Stimulated activated naive CD8-positive, alpha-beta T cell treated with anti-CD3 and anti-CD28 coated beads, Interleukin-15, amount 100 ng/mL, for 72 hours (primary cell): ENCODE data around the gene FHOD1.

Source experiments
- ATAC-seq: fragments of 150-1000 bp; cut with Tn5 transposase; 2 replicates; pipeline ENCODE4 v1.10.0; 2021; ENCODE audit warnings: mild to moderate bottlenecking, moderate library complexity
- DNase-seq, 2 donors: peaks; one replicate each; pipeline ENCODE4 v3.0.0; 2021 to 2022
- H3K27ac Mint-ChIP-seq, 2 donors: one replicate each; pipeline ENCODE4 v1.8.0; 2022; ENCODE audit warnings: mild to moderate bottlenecking in 2 of 2, mixed read lengths in 2 of 2, moderate library complexity in 2 of 2
- H3K27me3 Mint-ChIP-seq: one replicate; pipeline ENCODE4 v1.8.0; 2022; ENCODE audit warnings: mixed read lengths
- H3K4me1 Mint-ChIP-seq: one replicate; pipeline ENCODE4 v1.8.0; 2022; ENCODE audit warnings: mild to moderate bottlenecking, mixed read lengths
- H3K4me3 Mint-ChIP-seq, 2 donors: one replicate each; pipeline ENCODE4 v1.8.0; 2022; ENCODE audit warnings: mild to moderate bottlenecking in 2 of 2, mixed read lengths in 2 of 2, moderate library complexity in 1 of 2
- H3K9me3 Mint-ChIP-seq, 2 donors: one replicate each; pipeline ENCODE4 v1.8.0; 2022; ENCODE audit warnings: mixed read lengths in 2 of 2

Gene FHOD1

DNA sequence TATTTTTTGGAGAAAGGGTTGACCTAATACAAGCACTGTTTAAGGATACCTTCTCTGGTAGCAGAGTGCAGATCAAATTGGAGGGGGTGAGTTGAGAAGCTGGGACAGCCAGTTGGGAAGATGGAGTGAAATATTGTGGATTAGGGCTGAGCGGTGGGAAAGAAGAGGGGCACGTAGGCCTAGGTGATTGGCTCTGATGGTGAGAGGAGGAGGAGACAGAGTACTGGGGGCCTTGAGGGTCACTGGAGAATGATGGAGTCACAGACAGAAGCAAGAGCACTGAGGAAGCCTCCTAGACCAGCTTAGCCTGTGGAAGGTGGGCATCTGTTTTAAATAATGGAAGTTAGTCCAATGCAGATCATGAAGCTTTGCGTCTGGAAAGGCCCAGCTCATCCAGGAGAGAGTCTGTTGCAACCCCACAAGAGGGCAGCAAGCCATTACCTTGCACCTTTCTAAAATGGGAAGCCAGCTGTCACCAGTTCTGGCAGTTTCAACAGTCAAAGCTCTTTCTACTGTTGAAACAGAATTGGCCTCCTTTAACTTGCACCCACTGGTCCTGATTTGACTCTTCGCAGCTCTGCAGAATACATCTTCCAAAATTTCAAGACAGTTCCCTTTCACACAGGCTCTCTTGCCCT is 13.3 kb upstream of the FHOD1 start:
- DNase-seq = no peak
- peak; percentile 77 for ATAC-seq
- H3K9me3 Mint-ChIP-seq = no peaks in the 10 kb centered on the region
- peaks cover 17% of the 10 kb centered on the region for H3K27me3 Mint-ChIP-seq
- no peak overlapping the region for H3K27ac Mint-ChIP-seq
- no peaks in the 10 kb centered on the region for H3K4me1 Mint-ChIP-seq
- H3K4me3 Mint-ChIP-seq = no peak overlapping the region

DNA sequence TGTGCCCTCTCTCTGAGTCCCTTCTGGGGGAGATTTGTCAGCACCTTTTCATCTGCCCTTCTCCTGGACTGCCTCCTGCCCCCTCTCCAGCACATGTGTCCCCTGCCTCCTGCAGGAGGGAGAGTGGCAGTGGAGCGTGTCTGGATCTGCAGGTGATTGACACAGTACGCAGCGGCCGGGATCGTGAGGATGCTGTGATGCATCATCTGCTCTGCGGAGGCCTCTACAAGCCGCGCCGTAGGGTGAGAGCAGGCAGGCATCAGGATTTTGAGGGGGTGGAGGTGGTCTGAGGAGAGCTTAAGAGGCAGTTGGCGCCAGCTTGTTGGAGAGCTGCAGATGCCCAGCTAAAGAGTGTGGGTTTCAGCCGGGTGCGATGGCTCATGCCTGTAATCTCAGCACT is 12.4 kb upstream of the FHOD1 start:
- H3K27ac Mint-ChIP-seq = no peak overlapping the region
- H3K9me3 Mint-ChIP-seq = no peaks in the 10 kb centered on the region
- no peak overlapping the region for H3K4me3 Mint-ChIP-seq
- H3K27me3 Mint-ChIP-seq = peaks cover 17% of the 10 kb centered on the region
- ATAC-seq (no peak), DNase-seq (no peak)
- no peaks in the 10 kb centered on the region for H3K4me1 Mint-ChIP-seq

DNA sequence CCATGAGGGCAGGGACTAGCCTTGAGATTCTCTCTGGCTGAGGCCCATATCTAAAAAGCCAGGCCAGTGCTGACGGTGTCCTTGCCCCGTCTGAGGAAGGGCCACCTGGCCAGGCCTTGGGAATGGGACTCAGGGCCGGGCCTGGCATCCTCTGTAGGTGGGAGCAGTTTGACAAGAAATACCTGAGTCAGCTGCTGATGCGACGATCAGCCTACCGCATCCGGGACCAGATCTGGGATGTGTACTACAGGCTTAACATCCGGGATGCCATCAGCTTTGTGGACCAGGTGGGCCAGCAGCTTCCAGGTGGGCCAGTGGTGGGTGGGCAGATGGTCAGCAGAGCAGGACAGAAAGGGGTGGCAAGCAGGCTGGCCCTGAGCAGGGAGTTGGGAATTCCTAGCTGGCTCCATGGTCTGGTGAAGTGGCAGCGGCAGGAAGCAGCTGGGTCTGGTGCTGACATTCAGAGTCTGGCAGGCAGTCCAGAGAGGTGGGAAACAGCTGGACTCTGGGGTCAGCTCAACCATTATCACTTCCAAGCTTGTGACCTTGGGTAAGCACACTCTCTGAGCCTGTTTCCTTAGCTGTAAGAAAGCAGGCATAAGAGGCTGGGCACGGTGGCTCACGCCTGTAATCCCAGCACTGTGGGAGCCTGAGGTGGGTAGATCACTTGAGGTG is 11.0 kb upstream of the FHOD1 start:
- H3K27ac Mint-ChIP-seq = no peak overlapping the region
- peaks cover 9% of the 10 kb centered on the region for H3K27me3 Mint-ChIP-seq
- ATAC-seq (no peak), DNase-seq (no peak)
- H3K4me3 Mint-ChIP-seq = no peak overlapping the region
- no peaks in the 10 kb centered on the region for H3K4me1 Mint-ChIP-seq
- no peaks in the 10 kb centered on the region for H3K9me3 Mint-ChIP-seq

DNA sequence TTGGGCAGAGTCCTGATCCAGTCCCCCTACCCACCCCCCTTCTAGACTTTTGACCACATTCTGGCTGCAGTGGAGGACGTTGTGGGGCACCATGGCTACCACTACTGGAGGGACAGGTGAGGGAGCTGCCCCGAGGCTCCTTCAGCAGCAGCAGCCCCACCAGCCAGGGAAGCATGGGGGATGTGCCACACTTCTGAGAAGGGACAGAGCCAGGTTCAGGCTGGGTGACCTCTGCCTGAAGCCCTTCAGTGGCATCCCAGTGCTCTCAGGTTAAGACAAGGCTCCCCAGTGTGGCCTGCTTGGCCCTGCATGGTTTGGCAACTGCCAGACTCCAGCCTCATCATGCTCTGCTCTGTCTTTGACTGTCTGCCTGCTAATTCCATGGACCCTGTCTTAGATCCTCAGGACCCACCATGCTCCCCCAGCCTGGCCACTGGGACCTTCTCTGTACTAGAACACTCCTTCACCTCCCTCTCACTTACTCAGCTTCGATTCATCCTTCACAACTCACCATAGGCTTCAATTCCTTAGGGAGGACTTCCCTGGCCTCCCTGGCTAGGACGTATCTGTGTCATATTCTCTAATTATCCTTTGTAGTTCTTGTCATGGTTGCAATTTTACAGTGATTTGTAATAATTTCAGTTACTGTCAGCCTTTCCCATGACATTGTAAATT is 10.3 kb upstream of the FHOD1 start:
- Mint-ChIP-seq H3K27me3 (peaks cover 2% of the 10 kb centered on the region), H3K27ac (no peak overlapping the region), H3K4me3 (no peak overlapping the region), H3K9me3 (no peaks in the 10 kb centered on the region), H3K4me1 (no peaks in the 10 kb centered on the region)
- no peak for ATAC-seq
- no peak for DNase-seq

DNA sequence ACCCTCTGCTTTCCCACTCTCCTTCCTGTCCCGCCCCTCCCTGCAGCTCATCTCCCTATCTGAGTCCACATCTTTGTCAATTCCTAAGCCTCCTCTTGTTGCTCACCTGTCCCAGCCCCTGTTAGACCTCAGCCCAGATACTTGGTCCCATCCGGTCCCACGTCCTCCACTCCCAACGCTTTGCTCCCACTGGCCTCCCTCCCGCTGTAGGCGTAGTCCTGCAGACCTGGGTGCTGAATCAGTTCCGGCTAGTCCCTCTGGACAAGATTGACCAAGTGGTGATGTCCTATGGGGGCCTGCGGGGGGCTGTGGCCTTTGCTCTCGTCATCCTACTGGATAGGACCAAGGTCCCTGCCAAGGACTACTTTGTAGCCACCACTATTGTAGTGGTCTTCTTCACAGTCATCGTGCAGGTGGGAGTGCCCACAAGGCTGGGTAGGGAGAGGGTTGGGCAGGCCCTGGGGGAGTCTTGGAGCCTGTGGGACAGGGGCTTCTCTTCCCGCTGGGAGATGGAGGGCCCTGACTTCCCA is 9.5 kb upstream of the FHOD1 start:
- Mint-ChIP-seq H3K4me3 (no peak overlapping the region), H3K27ac (no peak overlapping the region), H3K9me3 (no peaks in the 10 kb centered on the region), H3K27me3 (no peaks in the 10 kb centered on the region), H3K4me1 (no peaks in the 10 kb centered on the region)
- ATAC-seq (no peak), DNase-seq (no peak)

DNA sequence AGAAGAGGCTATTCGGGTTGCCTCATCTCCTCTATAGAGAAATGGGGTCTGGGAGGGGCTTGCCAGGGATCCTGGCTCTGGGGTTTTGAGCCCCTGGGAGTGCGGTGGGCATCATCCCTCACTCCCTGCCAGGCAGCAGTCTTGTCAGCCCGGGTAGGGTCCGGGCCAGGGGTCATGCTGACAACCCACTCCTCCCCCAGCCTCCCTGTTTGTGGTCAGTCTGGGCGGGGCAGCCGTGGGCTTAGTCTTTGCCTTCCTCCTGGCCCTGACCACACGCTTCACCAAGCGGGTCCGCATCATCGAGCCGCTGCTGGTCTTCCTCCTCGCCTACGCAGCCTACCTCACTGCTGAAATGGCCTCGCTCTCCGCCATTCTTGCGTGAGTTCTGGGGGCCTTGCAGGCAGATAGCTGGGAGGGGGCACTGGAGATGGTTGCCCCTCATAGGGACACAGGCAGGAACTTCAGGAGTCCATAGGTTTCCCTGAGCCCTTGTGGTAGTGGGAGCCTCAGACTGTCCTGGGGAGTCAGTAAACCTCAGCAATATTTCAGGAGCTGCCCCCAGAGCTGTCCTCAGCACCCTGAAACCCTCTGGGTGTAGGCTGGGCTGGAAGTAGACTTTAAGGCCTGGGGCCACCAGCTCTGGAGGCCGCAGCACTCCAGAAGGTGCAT is 8.4 kb upstream of the FHOD1 start:
- no peaks in the 10 kb centered on the region for H3K4me1 Mint-ChIP-seq
- no peak for ATAC-seq

DNA sequence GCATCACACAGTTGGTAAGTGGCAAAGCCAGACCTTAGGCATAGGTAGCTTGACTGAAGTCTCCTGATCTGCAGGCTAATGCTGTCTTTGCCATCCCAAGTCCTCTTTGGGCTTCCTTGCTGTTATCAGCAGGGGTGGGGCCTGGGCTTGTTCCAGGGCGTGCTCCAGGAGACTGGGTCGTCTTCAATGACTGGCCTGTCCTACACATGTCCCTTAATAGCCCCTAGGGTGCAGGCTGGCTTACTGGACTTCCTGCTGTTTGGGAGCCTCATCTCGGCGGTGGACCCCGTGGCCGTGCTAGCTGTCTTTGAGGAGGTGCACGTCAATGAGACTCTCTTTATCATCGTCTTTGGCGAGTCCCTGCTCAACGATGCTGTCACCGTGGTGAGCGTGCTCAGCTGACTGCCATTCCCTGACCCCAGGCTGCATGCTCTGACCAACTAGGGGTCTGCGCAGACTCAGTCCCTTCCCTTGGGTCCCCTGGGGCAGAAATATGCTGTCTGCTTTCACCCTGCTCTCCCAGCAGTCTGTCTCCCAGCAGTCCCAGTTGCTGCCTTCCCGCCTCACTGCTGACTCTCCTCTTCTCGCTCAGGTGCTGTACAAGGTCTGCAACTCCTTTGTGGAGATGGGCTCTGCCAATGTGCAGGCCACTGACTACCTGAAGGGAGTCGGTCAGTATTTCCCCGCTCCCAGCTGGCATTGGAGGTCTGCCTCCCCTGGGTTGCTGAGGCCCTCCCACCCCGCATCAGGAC is 7.7 kb upstream of the FHOD1 start:
- Mint-ChIP-seq H3K27me3 (no peaks in the 10 kb centered on the region), H3K4me1 (peaks cover 4% of the 10 kb centered on the region), H3K27ac (no peak overlapping the region), H3K4me3 (no peak overlapping the region), H3K9me3 (no peaks in the 10 kb centered on the region)
- no peak for DNase-seq
- no peak for ATAC-seq

More for the DNA sequence above, 8.4 kb upstream of the FHOD1 start:
- Mint-ChIP-seq H3K4me3 (no peak overlapping the region), H3K9me3 (no peaks in the 10 kb centered on the region), H3K27ac (no peak overlapping the region), H3K27me3 (no peaks in the 10 kb centered on the region)
- DNase-seq = no peak

DNA sequence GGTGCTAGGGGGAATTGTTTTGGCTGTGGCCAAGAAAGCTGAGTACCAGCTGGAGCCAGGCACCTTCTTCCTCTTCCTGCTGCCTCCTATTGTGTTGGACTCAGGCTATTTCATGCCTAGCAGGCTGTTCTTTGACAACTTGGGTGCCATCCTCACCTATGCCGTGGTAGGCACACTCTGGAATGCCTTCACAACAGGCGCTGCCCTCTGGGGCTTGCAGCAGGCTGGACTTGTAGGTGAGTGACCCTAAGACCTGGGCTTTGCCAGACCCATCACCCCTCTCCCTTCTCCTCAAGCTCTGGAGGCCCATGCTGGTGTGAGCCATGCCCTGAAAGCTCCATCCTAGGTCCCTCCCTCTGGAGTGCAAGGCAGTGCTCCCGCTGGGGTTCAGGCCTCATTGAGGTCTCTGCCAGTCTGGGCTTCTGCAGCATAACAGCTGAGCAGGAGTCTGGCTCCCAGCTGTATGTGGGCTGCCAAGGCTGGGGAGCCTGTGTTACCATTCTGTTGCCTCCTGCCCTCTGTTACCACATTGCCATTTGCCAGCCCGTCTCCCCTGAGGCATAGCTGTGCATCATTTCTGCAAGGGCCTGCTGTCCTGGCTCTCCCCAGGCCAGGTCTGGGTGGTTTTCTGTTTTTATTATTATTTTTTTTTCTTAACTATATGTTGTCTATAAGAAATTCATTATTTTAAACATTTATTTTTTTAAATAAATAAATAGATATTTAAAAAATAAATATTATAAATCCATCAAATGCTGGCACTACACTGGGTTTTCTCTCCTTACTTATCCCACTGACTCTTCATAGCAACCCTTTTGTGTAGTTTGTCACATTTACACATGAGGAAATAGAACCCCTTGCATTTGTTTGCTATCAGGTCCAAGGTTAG is 5.6 kb upstream of the FHOD1 start:
- Mint-ChIP-seq H3K4me1 (peaks cover 24% of the 10 kb centered on the region), H3K4me3 (no peak overlapping the region), H3K9me3 (no peaks in the 10 kb centered on the region), H3K27ac (no peak overlapping the region), H3K27me3 (peaks cover 9% of the 10 kb centered on the region)
- no peak for ATAC-seq
- DNase-seq = no peak

DNA sequence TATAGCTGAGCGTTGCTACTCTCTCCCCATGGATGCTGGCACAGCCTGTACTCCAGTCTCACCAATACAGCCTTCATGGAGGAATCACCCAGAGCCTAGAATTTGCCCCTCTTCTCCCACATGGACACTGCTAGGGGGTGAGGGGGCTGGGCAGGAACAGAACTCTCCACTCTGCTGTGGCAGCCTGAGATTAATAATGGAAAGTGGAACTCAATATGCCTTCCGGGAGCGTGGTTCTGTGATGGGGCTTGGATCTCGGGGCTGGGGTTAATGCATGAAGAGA is 2.7 kb upstream of the FHOD1 start:
- no peak for DNase-seq
- Mint-ChIP-seq H3K4me1 (peaks cover 41% of the 10 kb centered on the region), H3K9me3 (no peaks in the 10 kb centered on the region), H3K4me3 (peak overlapping the region; percentile 90 to 97), H3K27me3 (peaks cover 9% of the 10 kb centered on the region), H3K27ac (no peak overlapping the region)
- ATAC-seq = no peak

DNA sequence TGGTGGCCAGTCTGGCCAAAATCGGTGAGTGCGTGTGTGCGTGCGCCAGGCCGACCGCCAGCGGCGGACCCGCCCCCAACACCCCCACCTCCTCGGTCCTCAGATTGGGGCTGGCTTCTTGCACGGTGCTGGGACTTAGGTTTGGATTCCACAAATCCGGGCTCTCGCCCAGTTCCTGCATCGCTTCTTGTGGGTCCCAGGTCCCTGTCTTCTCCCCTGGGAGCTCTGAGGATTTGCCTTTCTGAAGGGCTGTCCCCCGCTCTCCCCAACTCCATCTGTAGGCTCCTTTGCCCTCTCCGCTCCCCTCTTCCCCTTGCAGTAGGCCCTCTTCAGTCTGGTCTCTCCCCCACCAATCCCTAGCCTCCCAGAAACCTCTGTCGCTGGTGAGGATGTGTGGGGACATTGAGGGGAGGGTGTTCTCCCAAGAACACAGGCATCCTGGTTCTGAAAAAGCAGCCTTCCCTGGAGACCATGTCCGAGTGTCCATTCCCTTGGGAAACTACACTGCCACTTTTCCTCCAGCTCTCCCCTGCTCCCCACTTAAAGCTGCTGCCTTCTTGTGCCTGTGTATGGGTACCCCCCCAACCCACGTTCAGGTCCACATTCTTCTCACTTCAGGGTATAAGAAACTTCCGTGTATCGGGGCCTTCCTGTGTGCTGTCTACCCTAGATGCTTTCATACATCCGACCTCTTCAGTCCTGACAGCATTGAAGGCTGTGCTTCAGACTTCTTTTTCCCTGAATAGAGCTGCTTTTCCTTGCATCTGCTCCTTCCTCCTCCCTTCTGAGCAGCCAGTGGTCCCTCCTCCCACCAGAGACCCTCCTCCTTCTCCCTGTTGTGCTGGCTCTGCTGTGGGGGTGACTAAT is 2.1 kb upstream of the FHOD1 start:
- ATAC-seq = no peak
- Mint-ChIP-seq H3K4me3 (peak overlapping the region; percentile 90 to 97), H3K27me3 (peaks cover 9% of the 10 kb centered on the region), H3K27ac (peak overlapping the region; percentile 63 to 72), H3K4me1 (peaks cover 47% of the 10 kb centered on the region), H3K9me3 (no peaks in the 10 kb centered on the region)
- no peak for DNase-seq

DNA sequence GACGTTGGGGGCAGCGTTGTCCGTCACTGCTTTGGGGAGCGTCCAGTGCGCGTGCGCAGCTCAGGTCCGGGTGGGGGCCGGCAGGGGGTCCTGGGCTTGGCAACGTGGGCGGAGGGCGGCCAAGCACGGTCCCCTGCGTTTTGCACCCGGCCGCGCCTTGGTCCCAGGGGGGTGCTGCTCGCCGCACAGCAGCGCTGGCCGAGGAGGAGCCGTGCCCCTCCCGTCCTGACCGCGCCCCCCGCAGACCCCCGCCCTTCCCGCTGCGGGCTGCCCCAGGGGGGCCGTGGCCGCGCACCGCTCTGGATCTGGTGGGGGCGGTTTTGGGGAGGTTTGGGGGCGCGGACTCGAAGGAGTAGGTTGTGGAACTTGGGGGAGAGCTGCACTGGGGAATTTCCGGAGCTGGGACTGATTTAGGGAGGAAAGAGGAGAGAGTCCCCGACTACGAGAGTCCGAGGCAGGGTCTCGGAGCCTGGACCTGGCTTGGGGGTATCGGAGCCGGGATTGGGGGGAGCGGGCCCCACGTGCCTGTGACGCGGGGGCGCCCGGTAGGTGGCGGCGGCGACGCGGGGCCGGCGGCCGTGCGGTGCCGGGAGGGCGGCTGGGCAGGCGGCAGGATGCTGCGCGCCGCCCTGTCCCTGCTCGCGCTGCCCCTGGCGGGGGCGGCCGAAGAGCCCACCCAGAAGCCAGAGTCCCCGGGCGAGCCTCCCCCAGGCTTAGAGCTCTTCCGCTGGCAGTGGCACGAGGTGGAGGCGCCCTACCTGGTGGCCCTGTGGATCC is 1.3 kb upstream of the FHOD1 start, which contains the start of gene SLC9A5:
Gene SLC9A5 (plus strand): TSS at position 579 of the 777 bp plus-strand sequence. CDS start 36 bp downstream, at position 615.
- Mint-ChIP-seq H3K4me1 (peaks cover 55% of the 10 kb centered on the region), H3K4me3 (peak within 1 kb of the TSS; percentile 90 to 97)
- ATAC-seq = no peak

DNA sequence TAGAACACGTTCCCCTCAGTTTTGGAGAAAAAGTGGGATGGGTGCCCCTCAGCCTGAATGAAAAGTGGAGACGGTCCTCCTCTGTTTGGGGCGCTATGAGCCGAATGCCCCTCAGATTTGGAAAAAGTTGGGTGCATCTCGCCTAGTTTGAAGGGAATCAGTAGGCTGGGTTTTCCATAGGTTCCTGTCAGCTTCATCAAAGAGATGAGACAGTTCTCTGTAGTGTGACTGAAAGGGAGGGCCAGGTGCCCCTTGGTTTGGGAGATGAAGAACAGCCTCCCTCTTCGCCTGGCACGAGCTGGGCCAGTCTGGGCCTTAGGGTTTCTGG is 756 bp upstream of the FHOD1 start:
- Mint-ChIP-seq H3K9me3 (no peaks in the 10 kb centered on the region), H3K4me1 (peaks cover 59% of the 10 kb centered on the region), H3K4me3 (peak overlapping the region; percentile 90 to 97), H3K27me3 (peaks cover 9% of the 10 kb centered on the region), H3K27ac (peak overlapping the region; percentile 94 to 95)
- DNase-seq = peak in 1 of 2 donors; percentile 29
- no peak for ATAC-seq

More for the DNA sequence above, 1.3 kb upstream of the FHOD1 start, which contains the start of gene SLC9A5:
- peak within 1 kb of the TSS; percentile 94 to 95 for H3K27ac Mint-ChIP-seq
- no peaks in the 10 kb centered on the region for H3K9me3 Mint-ChIP-seq
- H3K27me3 Mint-ChIP-seq = peaks cover 9% of the 10 kb centered on the region
- peak; percentile 44 to 45 for DNase-seq

DNA sequence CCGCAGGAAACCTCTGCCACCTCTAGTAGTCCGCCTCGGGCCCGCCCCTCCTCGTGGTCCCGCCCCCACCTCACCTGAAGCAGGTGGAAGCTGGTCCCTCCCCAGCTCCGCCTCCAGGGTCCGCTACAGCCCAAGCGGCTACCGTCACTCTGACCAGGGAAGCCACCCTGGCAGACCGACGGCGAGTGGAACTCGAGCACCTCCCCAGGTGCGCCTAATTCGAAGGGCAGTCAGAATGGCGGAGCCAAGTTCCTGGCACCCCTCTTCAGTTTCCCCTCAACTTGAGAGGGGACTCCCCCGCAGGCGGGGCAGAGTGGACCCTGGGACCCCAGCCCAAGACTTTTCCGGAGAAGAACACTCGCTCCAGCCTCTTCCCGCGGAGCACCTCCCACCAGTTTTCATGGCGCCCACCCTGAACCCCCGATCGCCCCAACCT is 507 bp downstream of the FHOD1 start:
- peak overlapping the region; percentile 30 to 67 for H3K27ac Mint-ChIP-seq
- H3K4me1 Mint-ChIP-seq = peaks cover 66% of the 10 kb centered on the region
- peak overlapping the region; percentile 90 to 97 for H3K4me3 Mint-ChIP-seq

More for the DNA sequence above, 507 bp downstream of the FHOD1 start:
- H3K9me3 Mint-ChIP-seq = no peaks in the 10 kb centered on the region
- DNase-seq = peak; percentile 72 to 77
- ATAC-seq = peak; percentile 16
- peaks cover 9% of the 10 kb centered on the region for H3K27me3 Mint-ChIP-seq
